Measurements from ENCODE around the gene NDUFS8. TPM values are rescaled to one million over a fixed set of nuclear protein-coding genes. Genes with fewer than 3 reads are reported as not detected.
"Not testable (repeated sequence)": the region's sequence is repeated elsewhere in the genome, so short reads cannot be mapped to it uniquely, and the experiment has no call there.

The NDUFS8 gene
- polyA plus RNA-seq, 1 donor from 2014 or later, result 169 TPM

DNA sequence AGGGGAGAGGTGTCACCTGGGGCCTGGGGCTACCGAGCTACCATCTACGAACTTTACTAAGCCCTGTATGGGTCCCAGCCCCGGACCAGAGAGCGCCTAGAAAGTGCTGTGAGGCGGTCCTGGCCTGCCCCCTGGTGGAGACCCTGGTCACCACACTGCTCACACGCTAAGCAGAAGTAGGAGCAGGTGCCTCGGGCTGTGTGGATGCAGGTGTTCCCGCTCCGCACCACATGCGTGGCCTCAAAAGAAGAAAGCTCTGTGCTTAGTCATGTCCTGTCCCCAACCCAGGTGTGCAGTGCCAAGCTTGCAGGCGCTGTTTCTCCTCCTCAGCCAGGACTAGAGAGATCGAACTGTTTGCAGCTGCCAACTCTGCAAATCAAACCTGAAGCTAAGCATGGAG is 36.7 kb upstream of the NDUFS8 start:
- H3K27me3 ChIP-seq (ENCODE audit: insufficient read depth, low read depth, low read length); H3K4me3 ChIP-seq (ENCODE audit: low read length); H3K79me2 ChIP-seq (replicated peaks; ENCODE audit: insufficient read depth, low read length); H3K36me3 ChIP-seq (ENCODE audit: insufficient read depth, low read length); H3K9me3 ChIP-seq (ENCODE audit: low read length); H3K9me2 ChIP-seq (ENCODE audit: insufficient read depth, low read length); H3K27ac ChIP-seq (ENCODE audit: low read length); H3K9ac ChIP-seq (ENCODE audit: low read length); H3K4me2 ChIP-seq (ENCODE audit: low read length); H2AFZ ChIP-seq (ENCODE audit: low read depth, low read length); H4K20me1 ChIP-seq (ENCODE audit: insufficient read depth); H3F3A ChIP-seq (ENCODE audit: insufficient read depth, low read length, poor library complexity, severe bottlenecking): not testable (repeated sequence)
- TF ChIP-seq SMC3 (conservative IDR thresholded peaks at IDR 0.05; ENCODE audit: poor library complexity), result peak; percentile 51
- TF ChIP-seq, protein P1, sequence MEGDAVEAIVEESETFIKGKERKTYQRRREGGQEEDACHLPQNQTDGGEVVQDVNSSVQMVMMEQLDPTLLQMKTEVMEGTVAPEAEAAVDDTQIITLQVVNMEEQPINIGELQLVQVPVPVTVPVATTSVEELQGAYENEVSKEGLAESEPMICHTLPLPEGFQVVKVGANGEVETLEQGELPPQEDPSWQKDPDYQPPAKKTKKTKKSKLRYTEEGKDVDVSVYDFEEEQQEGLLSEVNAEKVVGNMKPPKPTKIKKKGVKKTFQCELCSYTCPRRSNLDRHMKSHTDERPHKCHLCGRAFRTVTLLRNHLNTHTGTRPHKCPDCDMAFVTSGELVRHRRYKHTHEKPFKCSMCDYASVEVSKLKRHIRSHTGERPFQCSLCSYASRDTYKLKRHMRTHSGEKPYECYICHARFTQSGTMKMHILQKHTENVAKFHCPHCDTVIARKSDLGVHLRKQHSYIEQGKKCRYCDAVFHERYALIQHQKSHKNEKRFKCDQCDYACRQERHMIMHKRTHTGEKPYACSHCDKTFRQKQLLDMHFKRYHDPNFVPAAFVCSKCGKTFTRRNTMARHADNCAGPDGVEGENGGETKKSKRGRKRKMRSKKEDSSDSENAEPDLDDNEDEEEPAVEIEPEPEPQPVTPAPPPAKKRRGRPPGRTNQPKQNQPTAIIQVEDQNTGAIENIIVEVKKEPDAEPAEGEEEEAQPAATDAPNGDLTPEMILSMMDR (IDR thresholded peaks at IDR 0.05; ENCODE audit: poor library complexity, severe bottlenecking), result peak; percentile 63
- peak; percentile 52 for TF ChIP-seq RAD21 (conservative IDR thresholded peaks at IDR 0.05)

DNA sequence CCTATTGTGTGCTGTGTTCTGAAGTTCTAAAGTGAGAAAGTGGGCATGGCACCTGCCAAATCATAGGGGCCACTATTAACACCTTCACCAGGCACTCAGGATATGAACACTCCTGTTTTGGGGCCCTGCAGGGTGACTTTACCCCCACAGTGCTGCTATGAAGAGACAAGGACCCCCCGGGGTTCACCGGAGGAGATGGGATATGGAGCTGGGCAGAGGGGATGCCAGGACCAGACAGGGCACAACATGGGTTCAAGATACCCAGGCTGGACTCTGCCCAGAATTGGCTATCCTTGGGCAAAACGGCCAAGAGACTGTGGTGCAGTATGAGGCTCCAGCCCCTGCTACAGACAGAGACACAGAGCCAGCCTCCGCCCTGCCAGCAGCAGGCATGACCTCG is 36.1 kb upstream of the NDUFS8 start:
- not testable (repeated sequence) for H3K4me3 ChIP-seq (ENCODE audit: low read length); H2AFZ ChIP-seq (ENCODE audit: low read depth, low read length); H3K9ac ChIP-seq (ENCODE audit: low read length); H3F3A ChIP-seq (ENCODE audit: insufficient read depth, low read length, poor library complexity, severe bottlenecking); H3K27me3 ChIP-seq (ENCODE audit: insufficient read depth, low read depth, low read length); H3K27ac ChIP-seq (ENCODE audit: low read length); H3K4me2 ChIP-seq (ENCODE audit: low read length); H3K9me3 ChIP-seq (ENCODE audit: low read length); H3K79me2 ChIP-seq (replicated peaks; ENCODE audit: insufficient read depth, low read length); H3K9me2 ChIP-seq (ENCODE audit: insufficient read depth, low read length); H4K20me1 ChIP-seq (ENCODE audit: insufficient read depth); H3K36me3 ChIP-seq (ENCODE audit: insufficient read depth, low read length)

DNA sequence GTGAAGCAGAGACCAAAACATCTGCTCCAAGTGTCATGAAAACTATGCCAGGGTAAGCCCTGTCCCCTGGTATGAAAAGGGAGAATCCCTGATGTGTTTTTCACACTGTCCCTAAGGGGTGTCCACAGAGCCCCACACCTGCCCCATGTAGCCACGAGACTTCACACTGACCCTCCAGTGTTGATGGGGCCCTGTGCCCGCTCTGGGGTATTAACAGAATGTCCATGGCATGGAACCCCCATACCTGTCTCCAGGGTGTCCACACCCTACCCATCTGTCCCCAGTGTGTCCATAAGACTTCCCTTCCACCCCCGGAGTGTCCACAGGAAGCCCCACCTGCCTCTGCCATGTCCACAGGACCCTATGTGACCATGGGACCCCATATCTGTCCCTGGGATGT is 35.4 kb upstream of the NDUFS8 start:
- not testable (repeated sequence) for H3K27ac ChIP-seq (ENCODE audit: low read length); H2AFZ ChIP-seq (ENCODE audit: low read depth, low read length); H3K4me3 ChIP-seq (ENCODE audit: low read length); H3K9ac ChIP-seq (ENCODE audit: low read length); H3K9me2 ChIP-seq (ENCODE audit: insufficient read depth, low read length); H3K79me2 ChIP-seq (replicated peaks; ENCODE audit: insufficient read depth, low read length); H4K20me1 ChIP-seq (ENCODE audit: insufficient read depth); H3F3A ChIP-seq (ENCODE audit: insufficient read depth, low read length, poor library complexity, severe bottlenecking); H3K27me3 ChIP-seq (ENCODE audit: insufficient read depth, low read depth, low read length); H3K9me3 ChIP-seq (ENCODE audit: low read length); H3K36me3 ChIP-seq (ENCODE audit: insufficient read depth, low read length); H3K4me2 ChIP-seq (ENCODE audit: low read length)

DNA sequence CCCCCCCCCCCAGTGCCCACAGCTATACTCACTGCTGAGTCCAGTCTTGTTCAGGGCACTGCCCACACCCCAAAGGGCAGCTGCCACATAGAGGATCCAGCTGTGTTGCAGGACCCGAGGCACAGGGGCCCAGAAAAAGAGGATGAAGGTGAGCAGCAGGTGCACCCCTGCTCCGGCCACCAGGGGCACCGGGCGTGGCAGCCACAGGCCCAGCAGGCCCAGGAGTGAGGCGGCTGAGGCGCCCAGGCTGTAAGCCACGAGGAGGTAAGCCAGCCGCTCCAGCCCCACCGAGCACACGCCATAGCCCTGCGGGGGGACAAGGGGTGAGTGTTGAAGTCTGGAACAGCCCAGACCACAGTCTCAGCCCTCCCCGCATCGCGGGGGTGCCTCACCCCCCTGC is 34.9 kb upstream of the NDUFS8 start:
- H3K79me2 ChIP-seq (replicated peaks; ENCODE audit: insufficient read depth, low read length); H3K27ac ChIP-seq (ENCODE audit: low read length); H3K4me2 ChIP-seq (ENCODE audit: low read length); H2AFZ ChIP-seq (ENCODE audit: low read depth, low read length); H3K4me3 ChIP-seq (ENCODE audit: low read length); H3K9ac ChIP-seq (ENCODE audit: low read length); H3K9me3 ChIP-seq (ENCODE audit: low read length); H3K27me3 ChIP-seq (ENCODE audit: insufficient read depth, low read depth, low read length); H3K36me3 ChIP-seq (ENCODE audit: insufficient read depth, low read length); H3F3A ChIP-seq (ENCODE audit: insufficient read depth, low read length, poor library complexity, severe bottlenecking); H4K20me1 ChIP-seq (ENCODE audit: insufficient read depth); H3K9me2 ChIP-seq (ENCODE audit: insufficient read depth, low read length): not testable (repeated sequence)

DNA sequence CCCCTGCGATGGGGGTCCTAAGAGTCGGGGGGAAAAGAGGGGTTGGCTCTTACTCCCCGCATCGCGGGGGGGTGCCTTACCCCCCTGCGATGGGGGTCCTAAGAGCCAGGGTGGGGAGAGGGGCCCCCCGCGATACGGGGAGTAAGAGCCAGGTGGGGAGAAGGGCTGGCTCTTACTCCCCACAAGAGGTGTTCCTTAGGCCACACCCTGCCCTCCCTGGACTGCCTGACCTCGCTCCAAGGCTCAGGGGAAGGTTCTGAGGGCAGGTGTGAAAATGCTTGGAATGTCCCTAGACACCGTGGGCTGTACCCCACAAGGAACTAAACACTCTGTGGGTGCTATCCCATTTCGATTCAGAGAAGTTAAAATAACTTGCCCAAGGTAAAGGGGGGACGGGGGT is 34.4 kb upstream of the NDUFS8 start:
- H3K9me3 ChIP-seq (ENCODE audit: low read length), result no peaks in the 10 kb centered on the region
- no peak overlapping the region for H2AFZ ChIP-seq (ENCODE audit: low read depth, low read length)
- no peak overlapping the region for H3K27ac ChIP-seq (ENCODE audit: low read length)
- H3F3A ChIP-seq (ENCODE audit: insufficient read depth, low read length, poor library complexity, severe bottlenecking), result no peaks in the 10 kb centered on the region
- no peak overlapping the region for H3K4me2 ChIP-seq (ENCODE audit: low read length)
- H3K36me3 ChIP-seq (ENCODE audit: insufficient read depth, low read length), result no peaks in the 10 kb centered on the region
- H3K79me2 ChIP-seq (replicated peaks; ENCODE audit: insufficient read depth, low read length), result no peaks in the 10 kb centered on the region
- H4K20me1 ChIP-seq (ENCODE audit: insufficient read depth), result no peaks in the 10 kb centered on the region
- H3K4me3 ChIP-seq (ENCODE audit: low read length), result no peak overlapping the region
- no peak overlapping the region for H3K9ac ChIP-seq (ENCODE audit: low read length)
- H3K9me2 ChIP-seq (ENCODE audit: insufficient read depth, low read length), result no peaks in the 10 kb centered on the region
- H3K27me3 ChIP-seq (ENCODE audit: insufficient read depth, low read depth, low read length), result no peaks in the 10 kb centered on the region
- TF ChIP-seq POLR2AphosphoS5 (IDR thresholded peaks at IDR 0.05), result no peak
- TF ChIP-seq EP300 (conservative IDR thresholded peaks at IDR 0.05; ENCODE audit: poor library complexity, severe bottlenecking), result no peak
- TF ChIP-seq, protein P2, sequence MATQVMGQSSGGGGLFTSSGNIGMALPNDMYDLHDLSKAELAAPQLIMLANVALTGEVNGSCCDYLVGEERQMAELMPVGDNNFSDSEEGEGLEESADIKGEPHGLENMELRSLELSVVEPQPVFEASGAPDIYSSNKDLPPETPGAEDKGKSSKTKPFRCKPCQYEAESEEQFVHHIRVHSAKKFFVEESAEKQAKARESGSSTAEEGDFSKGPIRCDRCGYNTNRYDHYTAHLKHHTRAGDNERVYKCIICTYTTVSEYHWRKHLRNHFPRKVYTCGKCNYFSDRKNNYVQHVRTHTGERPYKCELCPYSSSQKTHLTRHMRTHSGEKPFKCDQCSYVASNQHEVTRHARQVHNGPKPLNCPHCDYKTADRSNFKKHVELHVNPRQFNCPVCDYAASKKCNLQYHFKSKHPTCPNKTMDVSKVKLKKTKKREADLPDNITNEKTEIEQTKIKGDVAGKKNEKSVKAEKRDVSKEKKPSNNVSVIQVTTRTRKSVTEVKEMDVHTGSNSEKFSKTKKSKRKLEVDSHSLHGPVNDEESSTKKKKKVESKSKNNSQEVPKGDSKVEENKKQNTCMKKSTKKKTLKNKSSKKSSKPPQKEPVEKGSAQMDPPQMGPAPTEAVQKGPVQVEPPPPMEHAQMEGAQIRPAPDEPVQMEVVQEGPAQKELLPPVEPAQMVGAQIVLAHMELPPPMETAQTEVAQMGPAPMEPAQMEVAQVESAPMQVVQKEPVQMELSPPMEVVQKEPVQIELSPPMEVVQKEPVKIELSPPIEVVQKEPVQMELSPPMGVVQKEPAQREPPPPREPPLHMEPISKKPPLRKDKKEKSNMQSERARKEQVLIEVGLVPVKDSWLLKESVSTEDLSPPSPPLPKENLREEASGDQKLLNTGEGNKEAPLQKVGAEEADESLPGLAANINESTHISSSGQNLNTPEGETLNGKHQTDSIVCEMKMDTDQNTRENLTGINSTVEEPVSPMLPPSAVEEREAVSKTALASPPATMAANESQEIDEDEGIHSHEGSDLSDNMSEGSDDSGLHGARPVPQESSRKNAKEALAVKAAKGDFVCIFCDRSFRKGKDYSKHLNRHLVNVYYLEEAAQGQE (IDR thresholded peaks at IDR 0.05; ENCODE audit: borderline replicate concordance), result no peak
- no peak for TF ChIP-seq MXI1 (conservative IDR thresholded peaks at IDR 0.05; ENCODE audit: poor library complexity, severe bottlenecking)
- TF ChIP-seq RAD21 (conservative IDR thresholded peaks at IDR 0.05), result no peak
- TF ChIP-seq EZH2 (IDR thresholded peaks at IDR 0.05; ENCODE audit: borderline replicate concordance, insufficient read depth, low read length, poor library complexity, severe bottlenecking), result no peak
- TF ChIP-seq, protein P1 (IDR thresholded peaks at IDR 0.05; ENCODE audit: poor library complexity, severe bottlenecking), result no peak

Measured in neural cell (in vitro differentiated cells).